Left lung (tissue), 10 donors: ENCODE results near the gene CRNKL1. TPM values are rescaled to one million over a fixed set of nuclear protein-coding genes. Genes with fewer than 3 reads are reported as not detected.
A peak's percentile ranks its signal among the peaks of the same experiment; 100 is the strongest.

ENCODE experiments used
- ATAC-seq: fragments of 200-7000 bp; cut with Tn5 transposase; one replicate; pipeline ENCODE4 v1.9.1; 2020; ENCODE audit warnings: moderate library complexity
- DNase-seq, 4 donors: peaks; one replicate each; pipeline ENCODE4 v3.0.0-alpha.2; 2013 to 2020
- H3K27ac ChIP-seq, 2 donors: fragments of 200-600 bp; sonication (generic) in 1 of 2; one replicate each; pipeline versions ENCODE4 v1.5.0 to v1.8.0; 2020 to 2021
- H3K27me3 ChIP-seq, 2 donors: fragments of 200-600 bp; sonication (generic) in 1 of 2; one replicate each; pipeline versions ENCODE4 v1.5.0 to v1.8.0; 2020 to 2021
- H3K36me3 ChIP-seq, 2 donors: fragments of 200-600 bp; sonication (generic) in 1 of 2; one replicate each; pipeline versions ENCODE4 v1.5.0 to v1.8.0; 2020 to 2021
- H3K4me1 ChIP-seq, 2 donors: fragments of 200-600 bp; one replicate each; pipeline ENCODE4 v1.8.0; 2021
- H3K4me3 ChIP-seq, 2 donors: fragments of 200-600 bp; sonication (generic) in 1 of 2; one replicate each; pipeline versions ENCODE4 v1.5.0 to v1.8.0; 2020 to 2021; ENCODE audit warnings: mild to moderate bottlenecking in 1 of 2
- H3K9me3 ChIP-seq, 2 donors: fragments of 200-600 bp; sonication (generic) in 1 of 2; one replicate each; pipeline versions ENCODE4 v1.5.0 to v1.8.0; 2020 to 2021
- intact Hi-C, 2 donors: fragments of 100-400 bp; cut with DNase I; formaldehyde crosslinking; loops; one replicate each; pipeline versions ENCODE4 v1.11.2 to v1.14.2; 2022
- polyA plus RNA-seq, 6 donors: library from polyadenylated mRNA; unstranded; fragments of 120-200 nt; gene quantifications; one replicate each; pipeline ENCODE4 v1.2.1, GENCODE V29; 2013; ENCODE audit not compliant: insufficient read length in 6 of 6
- total RNA-seq, 2 donors: library from RNA; stranded (reverse); fragmentation: NEBNext Ultra II Directional; extraction: Animal tissue kit (Norgen Biotek cat#: 25700); gene quantifications; one replicate each; pipeline ENCODE4 v1.2.1, GENCODE V29; 2021
- TF ChIP-seq, protein P1 (sequence below), 2 donors: fragments of 200-600 bp; sonication (generic) in 1 of 2; IDR thresholded peaks; one replicate each; pipeline versions ENCODE4 v1.5.0 to v1.8.0; 2021; ENCODE audit warnings: antibody characterized with exemption in 2 of 2
- donor health status: DM: no; HTN: yes; CAD: no.
- donor health status: DM: no; HTN: no; CAD: no.

The CRNKL1 gene
- total and polyA plus RNA-seq, 8 donors: 17.9 to 48.3 (median 40.2) TPM

DNA sequence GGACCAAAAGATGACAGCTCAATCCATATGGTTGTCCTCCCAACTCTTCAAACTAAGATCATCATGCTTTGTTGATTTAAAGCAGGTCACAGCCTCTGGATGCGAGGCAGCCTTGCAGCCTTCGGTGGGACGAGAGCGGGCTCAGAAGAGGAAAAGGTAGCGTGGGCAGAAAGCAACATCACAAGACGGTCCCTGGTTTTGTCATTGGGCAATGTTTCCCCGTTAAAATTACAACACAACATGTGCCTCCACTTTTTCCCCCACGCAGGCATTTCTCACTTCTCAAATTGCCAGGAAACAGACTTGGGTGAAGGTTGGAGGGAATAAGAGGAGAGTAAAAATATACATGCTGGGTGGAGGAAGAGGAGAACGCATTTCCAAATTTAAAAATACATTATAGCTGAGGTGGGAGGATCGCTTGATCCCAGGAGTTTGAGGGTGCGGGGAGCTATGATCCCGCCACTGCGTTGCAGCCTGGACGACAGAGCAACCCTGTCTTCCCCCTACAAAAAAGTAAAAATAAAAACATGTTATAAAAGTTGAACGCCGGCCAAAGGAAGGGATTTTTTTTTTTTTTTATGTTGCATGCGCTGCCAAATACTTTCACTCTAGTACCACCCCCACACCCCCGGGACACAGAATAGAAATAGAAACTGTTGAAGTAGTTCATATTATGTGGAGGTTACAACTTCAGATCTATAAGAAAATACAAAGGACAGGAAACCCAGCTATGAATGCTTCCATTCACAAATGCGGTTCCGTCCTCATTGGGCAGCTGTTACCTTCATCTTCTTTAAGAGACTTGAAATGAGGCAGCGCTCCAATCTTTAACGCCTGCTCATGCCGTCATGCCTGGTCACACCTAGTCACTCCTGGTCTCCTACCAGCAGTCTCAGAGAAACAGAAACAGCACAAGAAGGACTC lies 49.0 kb downstream of the CRNKL1 start:
- H3K4me3 ChIP-seq: peak overlapping the region in 1 of 2 donors; percentile 5
- H3K4me1 ChIP-seq: peaks cover 16 to 58% of the 10 kb centered on the region in 2 donors

DNA sequence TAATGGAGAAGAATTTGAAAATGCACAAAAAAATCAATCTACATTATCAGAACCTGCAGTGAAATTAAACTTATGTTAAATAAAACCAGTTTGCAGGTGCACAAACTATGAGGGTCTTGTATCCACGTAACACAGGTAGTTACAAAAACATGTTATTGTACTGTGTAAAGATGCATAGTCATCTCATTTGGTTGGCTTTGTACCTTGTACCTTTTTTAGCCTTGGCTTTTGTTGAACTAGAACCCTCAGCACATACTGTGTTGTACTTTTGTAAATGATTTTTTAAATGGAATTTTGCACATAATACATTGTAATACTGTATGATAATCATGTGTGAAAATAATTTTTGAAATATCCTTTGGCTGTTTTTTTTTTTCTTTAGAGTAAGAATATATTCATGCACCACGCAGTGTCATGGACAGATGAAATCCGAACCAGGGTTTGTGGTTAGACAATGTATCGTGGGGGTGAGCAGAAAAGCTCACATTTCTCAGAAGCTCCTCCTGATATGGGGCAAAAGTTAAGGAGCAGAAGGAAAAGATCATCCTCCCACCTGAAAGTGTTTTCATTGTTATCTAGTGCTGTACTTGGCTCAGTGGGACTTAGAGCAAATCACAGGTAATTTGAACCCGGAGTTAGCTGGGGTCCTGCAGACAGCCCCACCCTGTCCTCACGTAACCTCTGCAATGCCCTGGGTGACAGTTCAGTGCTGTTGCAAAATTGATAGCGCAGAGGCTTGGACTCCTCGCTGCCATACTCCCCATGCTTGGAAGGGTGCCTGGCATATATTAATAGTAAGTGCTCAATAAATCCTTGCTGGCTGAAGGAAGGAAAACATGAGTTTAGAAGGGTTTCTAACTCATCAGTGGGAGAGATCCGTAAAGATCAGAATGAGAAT lies 49.9 kb downstream of the CRNKL1 start:
- Histone ChIP-seq H3K27ac (peak overlapping the region; percentile 37 to 75), H3K36me3 (peaks cover 0 to 53% of the 10 kb centered on the region in 2 donors), H3K4me1 (peaks cover 16 to 65% of the 10 kb centered on the region in 2 donors), H3K4me3 (no peak overlapping the region), H3K27me3 (no peaks in the 10 kb centered on the region), H3K9me3 (no peaks in the 10 kb centered on the region)
- no peak for DNase-seq
- ATAC-seq: peak; percentile 33
- TF ChIP-seq, protein P1, sequence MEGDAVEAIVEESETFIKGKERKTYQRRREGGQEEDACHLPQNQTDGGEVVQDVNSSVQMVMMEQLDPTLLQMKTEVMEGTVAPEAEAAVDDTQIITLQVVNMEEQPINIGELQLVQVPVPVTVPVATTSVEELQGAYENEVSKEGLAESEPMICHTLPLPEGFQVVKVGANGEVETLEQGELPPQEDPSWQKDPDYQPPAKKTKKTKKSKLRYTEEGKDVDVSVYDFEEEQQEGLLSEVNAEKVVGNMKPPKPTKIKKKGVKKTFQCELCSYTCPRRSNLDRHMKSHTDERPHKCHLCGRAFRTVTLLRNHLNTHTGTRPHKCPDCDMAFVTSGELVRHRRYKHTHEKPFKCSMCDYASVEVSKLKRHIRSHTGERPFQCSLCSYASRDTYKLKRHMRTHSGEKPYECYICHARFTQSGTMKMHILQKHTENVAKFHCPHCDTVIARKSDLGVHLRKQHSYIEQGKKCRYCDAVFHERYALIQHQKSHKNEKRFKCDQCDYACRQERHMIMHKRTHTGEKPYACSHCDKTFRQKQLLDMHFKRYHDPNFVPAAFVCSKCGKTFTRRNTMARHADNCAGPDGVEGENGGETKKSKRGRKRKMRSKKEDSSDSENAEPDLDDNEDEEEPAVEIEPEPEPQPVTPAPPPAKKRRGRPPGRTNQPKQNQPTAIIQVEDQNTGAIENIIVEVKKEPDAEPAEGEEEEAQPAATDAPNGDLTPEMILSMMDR (IDR thresholded peaks at IDR 0.05): no peak
- intact Hi-C loops: loop anchor here in 1 of 2 donors (10.0 kb wide), 1 partner anchor 308 kb away; no protein-coding TSS in a partner anchor

More for the DNA sequence above, 49.0 kb downstream of the CRNKL1 start:
- Histone ChIP-seq H3K27me3 (no peaks in the 10 kb centered on the region), H3K36me3 (peaks cover 0 to 43% of the 10 kb centered on the region in 2 donors), H3K9me3 (no peaks in the 10 kb centered on the region), H3K27ac (peak overlapping the region; percentile 37 to 75)
- DNase-seq: peak in 3 of 4 donors; percentile 45 to 54 (median 50)
- peak; percentile 58 for ATAC-seq
- TF ChIP-seq, protein P1 (IDR thresholded peaks at IDR 0.05): no peak
- intact Hi-C loops: loop anchor here in 1 of 2 donors (10.0 kb wide), 1 partner anchor 308 kb away; no protein-coding TSS in a partner anchor

DNA sequence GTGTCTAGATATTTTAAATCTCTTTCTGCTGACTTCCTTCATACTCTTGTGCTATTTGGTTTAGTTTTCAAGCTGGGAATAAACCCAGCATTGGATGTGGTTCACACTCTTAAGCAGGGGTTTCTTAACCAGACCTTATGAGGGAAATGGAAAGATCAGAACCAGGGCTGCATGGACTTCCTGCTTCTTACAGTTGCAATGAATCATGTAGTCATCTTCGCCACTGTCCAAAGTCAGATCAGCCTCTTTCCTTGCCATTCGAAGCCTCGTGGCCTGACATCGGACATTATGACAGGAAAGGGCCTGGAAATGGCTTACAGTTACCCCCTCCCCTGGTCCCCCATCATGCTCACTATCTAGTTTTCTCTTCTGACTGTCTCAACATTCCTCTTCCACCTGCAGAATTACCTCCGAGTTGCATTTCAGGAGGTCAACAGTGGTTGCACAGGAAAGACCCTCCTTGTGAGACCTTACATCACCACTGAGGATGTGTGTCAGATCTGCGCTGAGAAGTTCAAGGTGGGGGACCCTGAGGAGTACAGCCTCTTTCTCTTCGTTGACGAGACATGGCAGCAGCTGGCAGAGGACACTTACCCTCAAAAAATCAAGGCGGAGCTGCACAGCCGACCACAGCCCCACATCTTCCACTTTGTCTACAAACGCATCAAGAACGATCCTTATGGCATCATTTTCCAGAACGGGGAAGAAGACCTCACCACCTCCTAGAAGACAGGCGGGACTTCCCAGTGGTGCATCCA lies 51.9 kb downstream of the CRNKL1 start:
- TF ChIP-seq, protein P1 (IDR thresholded peaks at IDR 0.05): no peak
- H3K4me3 ChIP-seq: no peak overlapping the region
- H3K27me3 ChIP-seq: no peaks in the 10 kb centered on the region
- peaks cover 0 to 67% of the 10 kb centered on the region in 2 donors for H3K36me3 ChIP-seq
- ATAC-seq (peak; percentile 9), DNase-seq (no peak)
- no peak overlapping the region for H3K27ac ChIP-seq
- intact Hi-C loops: loop anchor here in 1 of 2 donors (10.0 kb wide), 1 partner anchor 306 kb away; no protein-coding TSS in a partner anchor
- no peaks in the 10 kb centered on the region for H3K9me3 ChIP-seq
- H3K4me1 ChIP-seq: peaks cover 16 to 81% of the 10 kb centered on the region in 2 donors

GRCh38 chr20:19998990-19999705 lies 53.1 kb downstream of the CRNKL1 start:
- TF ChIP-seq, protein P1 (IDR thresholded peaks at IDR 0.05): no peak
- Histone ChIP-seq H3K36me3 (peaks cover 0 to 70% of the 10 kb centered on the region in 2 donors), H3K4me3 (no peak overlapping the region), H3K4me1 (peaks cover 27 to 89% of the 10 kb centered on the region in 2 donors), H3K27ac (no peak overlapping the region), H3K9me3 (no peaks in the 10 kb centered on the region), H3K27me3 (no peaks in the 10 kb centered on the region)
- ATAC-seq: no peak
- no peak for DNase-seq
- intact Hi-C loops: loop anchor here (10.0 kb wide), 2 partner anchors 94 to 214 kb away; no protein-coding TSS in a partner anchor
